MM.1S (cell line): Measurements from ENCODE around the gene TEX38.

Experiments used
- DNase-seq: peaks from one replicate; pipeline ENCODE4 v3.0.0-alpha.2; 2015
- H2AFZ ChIP-seq: fragments of 300-600 bp; sonication (generic); 2 replicates; pipeline ENCODE4 v1.6.0; 2016; ENCODE audit warnings: antibody characterized with exemption, low read length
- H3F3A ChIP-seq: fragments of 300-600 bp; sonication (generic); 2 replicates; pipeline ENCODE4 v1.6.1; 2016; ENCODE audit warnings: mild to moderate bottlenecking, antibody characterized with exemption, low read length, moderate library complexity, mixed read lengths; ENCODE audit not compliant: insufficient read depth
- H3K27ac ChIP-seq: fragments of 300-600 bp; sonication (generic); 2 replicates; pipeline ENCODE4 v1.5.1; 2016; ENCODE audit warnings: mild to moderate bottlenecking, low read length
- H3K27me3 ChIP-seq: fragments of 300-600 bp; sonication (generic); replicated peaks from 2 replicates; pipeline ENCODE4 v1.6.0; 2016; ENCODE audit warnings: low read length; ENCODE audit not compliant: insufficient read depth
- H3K36me3 ChIP-seq: fragments of 300-600 bp; sonication (generic); replicated peaks from 2 replicates; pipeline ENCODE4 v1.6.1; 2016; ENCODE audit warnings: mild to moderate bottlenecking, low read length, mixed read lengths; ENCODE audit not compliant: insufficient read depth
- H3K4me1 ChIP-seq: fragments of 300-600 bp; sonication (generic); 2 replicates; pipeline ENCODE4 v1.6.1; 2016; ENCODE audit warnings: low read length, mixed read lengths
- H3K4me2 ChIP-seq: fragments of 300-600 bp; sonication (generic); 2 replicates; pipeline ENCODE4 v1.6.0; 2016; ENCODE audit warnings: low read depth, low read length
- H3K4me3 ChIP-seq: fragments of 300-600 bp; sonication (generic); 2 replicates; pipeline ENCODE4 v1.5.1; 2016; ENCODE audit warnings: low read length, mixed read lengths
- H3K79me2 ChIP-seq: fragments of 300-600 bp; sonication (generic); 2 replicates; pipeline ENCODE4 v1.6.1; 2016; ENCODE audit warnings: mixed run types, low read length, mixed read lengths
- H3K9ac ChIP-seq: fragments of 300-600 bp; sonication (generic); 2 replicates; pipeline ENCODE4 v1.6.1; 2016; ENCODE audit warnings: low read length, mixed read lengths
- H3K9me2 ChIP-seq: fragments of 300-600 bp; sonication (generic); replicated peaks from 2 replicates; pipeline ENCODE4 v1.6.1; 2016; ENCODE audit warnings: mild to moderate bottlenecking, low read length, mixed read lengths; ENCODE audit not compliant: insufficient read depth
- H3K9me3 ChIP-seq: fragments of 300-600 bp; sonication (generic); replicated peaks from 2 replicates; pipeline ENCODE4 v1.6.1; 2016; ENCODE audit warnings: mild to moderate bottlenecking, low read length, mixed read lengths; ENCODE audit not compliant: insufficient read depth
- H4K20me1 ChIP-seq: fragments of 300-600 bp; sonication (generic); 2 replicates; pipeline ENCODE4 v1.6.1; 2016; ENCODE audit warnings: mild to moderate bottlenecking, low read length, moderate library complexity, mixed read lengths; ENCODE audit not compliant: insufficient read depth
- CTCF ChIP-seq: fragments of 300-600 bp; sonication (generic); IDR thresholded peaks from 2 replicates; pipeline ENCODE4 v1.5.1; 2016; ENCODE audit warnings: antibody characterized with exemption, low read length, mixed read lengths
- EZH2 ChIP-seq: fragments of 300-600 bp; sonication (generic); optimal IDR thresholded peaks from 2 replicates; pipeline ENCODE3; 2017; ENCODE audit warnings: low read depth, mild to moderate bottlenecking, antibody characterized with exemption, low read length, mixed read lengths
- EZH2phosphoT487 ChIP-seq: fragments of 300-600 bp; sonication (generic); IDR thresholded peaks from 2 replicates; pipeline ENCODE4 v1.6.1; 2018; ENCODE audit warnings: antibody characterized with exemption, low read length

TEX38 gene

DNA sequence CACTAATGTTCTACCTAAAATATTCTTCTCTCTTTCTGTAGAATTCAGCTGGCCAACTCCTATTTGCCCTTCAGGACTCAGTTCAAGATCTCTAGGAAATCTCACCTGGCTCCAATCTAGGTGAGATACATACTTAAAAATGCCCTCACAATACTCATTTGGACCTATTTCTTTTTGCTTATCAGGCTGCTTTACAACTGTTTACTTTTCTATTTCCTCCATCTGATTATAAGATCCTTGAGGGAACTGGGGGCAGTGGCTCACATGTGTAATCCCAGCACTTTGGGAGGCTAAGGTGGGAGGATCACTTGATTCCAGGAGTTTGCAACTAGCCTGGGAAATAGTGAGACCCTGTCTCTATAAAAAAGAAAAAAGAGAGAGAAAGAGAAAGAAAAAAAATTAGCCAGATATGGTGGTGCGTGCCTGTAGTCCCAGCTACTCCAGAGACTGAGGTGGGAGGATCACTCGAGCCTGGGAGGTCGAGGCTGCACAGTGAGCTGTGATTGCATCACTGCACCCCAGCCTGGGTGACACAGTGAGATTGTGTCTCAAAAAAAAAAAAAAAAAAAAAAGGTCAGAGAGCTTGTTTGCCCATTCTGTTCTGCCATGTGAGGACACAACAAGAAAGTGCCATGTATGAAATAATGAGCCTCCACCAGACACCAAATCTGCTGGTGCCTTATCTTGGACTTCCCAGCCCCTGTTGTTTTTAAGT, 32.4 kb downstream of the TEX38 start:
- H4K20me1 ChIP-seq = 0 out of 2 replicates have a peak, but pooled peaks cover 2% of the 10 kb centered on the region
- no peaks in the 10 kb centered on the region for H3K9me2 ChIP-seq
- H2AFZ ChIP-seq = no peak overlapping the region
- H3K9ac ChIP-seq = no peak overlapping the region
- no peaks in the 10 kb centered on the region for H3K27me3 ChIP-seq
- H3K79me2 ChIP-seq = 0 out of 2 replicates have a peak, but pooled peaks cover 7% of the 10 kb centered on the region
- no peaks in the 10 kb centered on the region for H3F3A ChIP-seq
- no peak overlapping the region for H3K4me2 ChIP-seq
- no peak for TF ChIP-seq EZH2phosphoT487
- TF ChIP-seq EZH2 = no peak
- TF ChIP-seq CTCF = no peak
- no peak for DNase-seq
- H3K9me3 ChIP-seq = no peaks in the 10 kb centered on the region
- no peak overlapping the region for H3K27ac ChIP-seq
- no peak overlapping the region for H3K4me3 ChIP-seq
- H3K36me3 ChIP-seq = peaks cover 3% of the 10 kb centered on the region; the same call in 1 of the 2 replicates
- no peaks in the 10 kb centered on the region for H3K4me1 ChIP-seq

DNA sequence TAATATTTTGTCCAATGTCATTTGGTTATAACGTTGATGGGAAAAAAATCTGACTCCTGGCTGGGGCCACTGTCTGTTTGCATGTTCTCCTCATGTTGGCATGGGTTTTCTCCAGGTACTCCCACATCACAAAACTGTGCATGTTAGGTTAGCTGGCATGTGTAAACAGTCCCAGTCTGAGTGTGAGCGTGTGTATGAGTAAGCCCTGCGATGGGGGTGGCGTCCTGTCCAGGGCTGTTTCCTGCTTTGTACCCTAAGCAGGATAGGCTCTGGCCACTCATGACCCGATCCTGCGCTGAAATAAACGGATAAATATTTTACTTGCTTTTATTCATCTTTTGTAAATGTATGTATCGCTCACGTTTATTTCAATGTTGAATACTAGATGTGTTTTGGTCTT, 33.8 kb downstream of the TEX38 start:
- Histone ChIP-seq H3K79me2 (0 out of 2 replicates have a peak, but pooled peaks cover 6% of the 10 kb centered on the region), H2AFZ (no peak overlapping the region), H3K4me3 (no peak overlapping the region), H3K27me3 (no peaks in the 10 kb centered on the region), H3K9ac (no peak overlapping the region), H3K36me3 (peaks cover 3% of the 10 kb centered on the region; the same call in 1 of the 2 replicates), H3K4me2 (no peak overlapping the region), H3K9me2 (no peaks in the 10 kb centered on the region), H3K9me3 (no peaks in the 10 kb centered on the region), H3F3A (no peaks in the 10 kb centered on the region), H3K4me1 (no peaks in the 10 kb centered on the region), H3K27ac (no peak overlapping the region), H4K20me1 (0 out of 2 replicates have a peak, but pooled peaks cover 2% of the 10 kb centered on the region)
- DNase-seq = no peak
- TF ChIP-seq EZH2 (no peak), CTCF (no peak), EZH2phosphoT487 (no peak)

- Histone ChIP-seq H3K9me2 (no peaks in the 10 kb centered on the region), H3K79me2 (peaks cover 17% of the 10 kb centered on the region), H3K27me3 (no peaks in the 10 kb centered on the region), H3K27ac (no peak overlapping the region), H3K9me3 (no peaks in the 10 kb centered on the region), H3K4me2 (no peak overlapping the region), H3K9ac (no peak overlapping the region), H2AFZ (no peak overlapping the region), H3K4me3 (no peak overlapping the region), H3K36me3 (peaks cover 3% of the 10 kb centered on the region; the same call in 1 of the 2 replicates), H3F3A (no peaks in the 10 kb centered on the region), H4K20me1 (0 out of 2 replicates have a peak, but pooled peaks cover 2% of the 10 kb centered on the region), H3K4me1 (no peaks in the 10 kb centered on the region)
- TF ChIP-seq CTCF (no peak), EZH2 (no peak)
- no peak for DNase-seq
Measured at GRCh38 chr1:46708121-46708520, 36.5 kb downstream of the TEX38 start.
